K562 treated with DMSO at 1 percent for 12 hours (cell line): ENCODE measurements around the gene CFAP141. TPM values are rescaled to one million over a fixed set of nuclear protein-coding genes. Genes with fewer than 3 reads are reported as not detected.

Source experiments
- total RNA-seq: library from RNA; unstranded; fragments of 300-600 nt; gene quantifications from 2 replicates; pipeline ENCODE4 v1.2.3, GENCODE V29; 2022; ENCODE audit not compliant: insufficient read depth

CFAP141 gene
- not detected in 2 replicates for total RNA-seq

DNA sequence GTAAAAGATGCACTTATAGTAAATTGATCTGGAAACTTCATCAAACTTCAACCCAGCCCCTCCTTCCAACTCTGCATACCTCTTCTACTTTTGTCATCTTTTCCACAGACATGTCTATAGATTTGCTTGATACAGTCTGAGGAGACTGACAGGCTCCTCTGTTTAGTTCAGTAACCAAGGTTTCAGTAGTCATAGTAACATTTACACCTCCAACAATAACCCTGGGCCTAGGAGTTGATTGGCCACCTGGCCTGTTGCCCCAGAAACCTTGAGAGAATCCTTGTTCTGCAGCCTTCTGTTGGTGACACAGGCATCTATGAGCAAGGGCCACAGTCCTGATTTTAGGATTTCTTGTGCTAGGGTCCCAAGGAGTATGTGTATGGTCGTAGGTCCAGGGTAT is at the start of gene CFAP141:
CFAP141 (minus strand) TSS at position 138 of the 400 bp plus-strand sequence; CDS start at position 112, 26 bp downstream.

DNA sequence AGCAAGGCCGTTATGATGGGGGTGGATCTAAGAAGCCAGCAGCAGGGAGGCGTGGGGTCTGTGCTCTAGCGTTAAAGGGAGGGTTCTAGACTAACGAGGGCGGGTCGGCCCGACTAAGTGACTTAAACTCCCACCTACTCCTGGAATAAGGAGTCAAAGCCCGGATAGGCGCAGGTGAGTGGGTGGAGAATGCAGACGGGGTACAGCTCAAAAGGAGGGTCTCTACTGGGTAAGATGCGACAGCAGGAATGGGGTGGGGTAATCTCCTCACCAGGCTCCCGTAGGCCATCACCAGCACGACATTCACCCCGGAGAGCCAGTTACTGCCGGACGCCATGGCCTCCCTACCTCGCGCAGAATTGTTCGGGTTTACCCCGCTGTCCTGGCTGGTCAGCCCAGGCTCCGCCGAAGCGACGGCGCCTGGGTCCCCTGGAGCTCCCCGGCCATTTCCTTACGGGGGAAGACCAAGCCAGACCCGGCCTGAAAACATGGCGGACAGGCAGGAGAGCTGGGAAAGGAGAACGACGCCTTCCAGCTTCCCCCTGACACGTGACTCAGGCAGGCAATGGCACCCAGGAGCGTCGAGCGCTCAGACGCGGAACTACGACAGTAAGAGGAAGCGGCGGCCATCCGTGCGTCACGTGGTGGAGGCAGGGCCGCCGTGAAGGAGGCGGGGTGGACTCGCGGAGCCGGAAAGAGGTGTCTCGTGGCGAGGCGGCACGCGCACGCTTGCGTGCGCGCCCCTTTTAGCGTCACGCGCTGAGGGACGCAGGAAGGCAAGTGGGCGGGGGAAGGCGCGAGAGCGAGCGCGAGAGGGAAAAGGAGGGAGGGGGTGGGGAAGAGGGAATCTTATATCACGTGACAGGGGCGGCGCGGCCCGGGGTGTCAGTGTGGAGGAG is 14.2 kb upstream of the CFAP141 start, which contains the start of gene UBAP2L:
UBAP2L (plus strand) TSS at position 885 of the 899 bp plus-strand sequence. CDS start 4,169 bp downstream, outside the sequence.

DNA sequence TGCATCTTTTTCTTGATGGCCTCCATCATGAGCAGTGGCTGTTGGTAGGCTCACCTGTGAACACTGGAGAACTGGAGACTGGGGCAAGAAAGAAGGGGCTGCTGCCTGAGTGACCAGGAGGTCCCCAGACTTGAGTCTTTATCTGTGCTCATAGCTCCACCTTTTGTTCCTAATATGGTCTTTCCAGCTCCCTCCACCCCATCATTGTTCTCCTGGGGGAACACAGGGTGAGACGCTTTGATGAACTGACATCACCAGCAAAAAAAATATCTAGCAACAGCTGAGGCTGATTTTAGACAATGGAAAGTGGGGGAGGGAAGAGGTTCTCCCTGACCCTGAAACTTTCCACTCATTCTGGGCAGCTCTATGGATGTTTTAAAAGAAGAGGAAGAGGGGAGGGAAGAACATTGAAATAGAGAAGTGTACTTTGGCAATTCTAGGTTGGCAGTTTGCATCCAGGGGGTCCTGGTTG is 14.1 kb downstream of the CFAP141 start, which contains the start of gene TPM3:
TPM3 (minus strand) TSS at position 111 of the 472 bp plus-strand sequence; CDS start at position 29, 82 bp downstream.

DNA sequence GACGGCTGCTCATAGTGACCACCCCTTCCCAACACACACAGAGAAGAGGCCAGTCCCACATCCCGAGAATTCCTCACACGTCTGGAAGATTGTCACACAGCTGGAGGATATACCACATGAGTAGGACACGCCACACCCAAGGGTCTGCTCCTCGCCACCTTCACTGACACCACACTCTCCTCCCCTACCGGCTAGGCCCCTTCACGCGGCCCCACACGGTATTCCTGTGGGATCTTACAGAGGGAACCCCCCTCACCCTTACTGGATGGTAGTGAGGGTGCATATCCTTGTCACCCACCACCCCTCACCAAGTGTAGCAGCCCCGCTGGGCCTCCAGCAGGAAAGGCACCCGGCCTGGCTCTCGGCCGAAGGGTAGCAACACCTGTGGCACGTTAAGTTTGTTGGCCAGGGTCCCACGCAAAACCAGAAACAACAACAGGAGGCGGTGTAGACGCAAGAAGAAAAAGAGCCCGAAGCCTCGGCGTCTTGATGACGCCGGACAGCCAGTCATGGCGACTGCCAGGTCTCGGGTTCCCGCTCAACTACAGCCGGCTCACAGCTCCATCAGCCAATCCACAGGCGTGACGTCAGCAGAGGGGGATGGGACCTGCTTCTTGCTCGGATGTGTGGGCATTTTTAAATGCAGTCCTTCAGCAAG is 51.5 kb downstream of the CFAP141 start, which contains the start of gene NUP210L:
NUP210L (minus strand) TSS at position 540 of the 658 bp plus-strand sequence.

Other genes starting within 250 kb of the CFAP141 start
- gene CRTC2, start 247.7 kb downstream of the CFAP141 start, total RNA-seq, result 25.2 and 47.4 TPM in 2 replicates
- gene SLC39A1, start 242.8 kb downstream of the CFAP141 start, total RNA-seq, result 61.1 and 72.1 TPM in 2 replicates
- 19.6 and 25.0 TPM in 2 replicates for gene CREB3L4, start 238.4 kb downstream of the CFAP141 start, total RNA-seq
- 229 and 282 TPM in 2 replicates for gene JTB, start 228.7 kb downstream of the CFAP141 start, total RNA-seq
- 135 and 137 TPM in 2 replicates for gene RAB13, start 220.0 kb downstream of the CFAP141 start, total RNA-seq
- 12,759 and 17,598 TPM in 2 replicates for gene RPS27, start 215.6 kb downstream of the CFAP141 start, total RNA-seq
- not detected in 2 replicates for gene NUP210L, start 51.3 kb downstream of the CFAP141 start, total RNA-seq
- gene TPM3, start 14.2 kb downstream of the CFAP141 start, total RNA-seq, result 228 and 361 TPM in 2 replicates
- gene UBAP2L, start 14.6 kb upstream of the CFAP141 start, total RNA-seq, result 49.2 and 167 TPM in 2 replicates
- 212 and 223 TPM in 2 replicates for gene HAX1, start 66.3 kb upstream of the CFAP141 start, total RNA-seq
- 0.65 and 1.3 TPM in 2 replicates for gene AQP10, start 114.8 kb upstream of the CFAP141 start, total RNA-seq
- gene ATP8B2, start 119.2 kb upstream of the CFAP141 start, total RNA-seq, result 11.1 and 27.0 TPM in 2 replicates
- gene IL6R, start 199.0 kb upstream of the CFAP141 start, total RNA-seq, result 0.73 and 3.9 TPM in 2 replicates